Measurements from ENCODE around the gene ACOX3.

GRCh38 chr4:8383451-8384160, 56.9 kb downstream of the ACOX3 start:
- TF ChIP-seq FOXA1 (IDR thresholded peaks at IDR 0.05; ENCODE audit: borderline replicate concordance): no peak
- TF ChIP-seq CTCF (IDR thresholded peaks at IDR 0.05 in 2 of 3, conservative IDR thresholded peaks at IDR 0.05 in 1 of 3; ENCODE audit: insufficient read depth in 2 of 3, low read depth in 1 of 3, low read length in 3 of 3): no peak
- TF ChIP-seq RFX7 (CRISPR knock-in tag; IDR thresholded peaks at IDR 0.05): no peak
- no peak for TF ChIP-seq THRAP3 (IDR thresholded peaks at IDR 0.05; ENCODE audit: borderline replicate concordance)
- no peak for TF ChIP-seq ZNF398 (CRISPR knock-in tag; IDR thresholded peaks at IDR 0.05)
- TF ChIP-seq HDAC2 (IDR thresholded peaks at IDR 0.05): no peak
- no peak for TF ChIP-seq HDGF (IDR thresholded peaks at IDR 0.05)
- no peak for TF ChIP-seq RBBP5 (IDR thresholded peaks at IDR 0.05; ENCODE audit: borderline replicate concordance, insufficient read depth, low read length, poor library complexity, severe bottlenecking)
- no peak for TF ChIP-seq SRSF3 (IDR thresholded peaks at IDR 0.05; ENCODE audit: insufficient read depth, low read length)
- TF ChIP-seq TCF7L2 (IDR thresholded peaks at IDR 0.05; ENCODE audit: low read depth, low read length): no peak
- no peak for TF ChIP-seq TSHZ1 (CRISPR knock-in tag; IDR thresholded peaks at IDR 0.05)
- no peak for TF ChIP-seq ZBTB11 (CRISPR knock-in tag; IDR thresholded peaks at IDR 0.05)

Measured in K562 (cell line).